Measurements from ENCODE around the gene KLF7.
"Not testable (repeated sequence)": the region's sequence is repeated elsewhere in the genome, so short reads cannot be mapped to it uniquely, and the experiment has no call there.

The KLF7 gene

DNA sequence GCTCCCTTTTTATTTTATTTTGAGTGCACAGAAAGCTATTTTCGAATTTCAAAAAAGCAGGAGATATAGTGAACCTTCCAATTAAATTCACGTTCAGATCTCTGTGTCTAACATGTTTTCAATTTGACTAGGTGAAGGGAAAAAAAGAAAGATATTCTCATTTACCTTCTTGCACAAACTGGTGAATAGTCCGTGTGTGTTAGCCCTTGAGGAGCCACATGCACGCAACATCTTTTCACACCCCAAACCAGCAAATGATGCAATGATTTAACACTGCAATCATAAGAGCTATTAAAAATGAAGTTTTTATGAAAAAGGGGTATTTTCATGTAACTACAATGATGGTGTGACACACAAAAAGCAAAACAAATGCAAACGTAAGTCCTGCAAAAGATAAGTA is 116.6 kb downstream of the KLF7 start:
- DNase-seq: no peak

DNA sequence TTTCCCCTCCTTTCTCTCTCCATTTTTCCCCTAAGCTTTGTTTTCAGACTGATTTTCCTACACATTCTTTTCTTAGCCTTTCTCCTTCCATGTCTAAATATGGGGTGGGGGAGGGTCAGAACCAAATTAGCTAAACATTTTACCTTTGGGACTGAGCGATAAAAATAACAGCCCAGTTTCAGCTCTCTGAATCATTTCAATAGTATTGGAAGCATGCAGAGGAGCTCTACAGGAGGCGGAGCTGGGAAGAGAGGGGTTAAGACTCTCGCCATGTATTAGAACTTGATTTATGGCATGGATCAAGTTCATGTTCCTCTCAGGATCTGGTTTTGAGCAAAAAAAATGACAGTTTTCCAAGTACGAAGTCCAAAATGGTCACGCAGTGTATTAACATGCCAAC is 117.3 kb downstream of the KLF7 start:
- no peak for DNase-seq

DNA sequence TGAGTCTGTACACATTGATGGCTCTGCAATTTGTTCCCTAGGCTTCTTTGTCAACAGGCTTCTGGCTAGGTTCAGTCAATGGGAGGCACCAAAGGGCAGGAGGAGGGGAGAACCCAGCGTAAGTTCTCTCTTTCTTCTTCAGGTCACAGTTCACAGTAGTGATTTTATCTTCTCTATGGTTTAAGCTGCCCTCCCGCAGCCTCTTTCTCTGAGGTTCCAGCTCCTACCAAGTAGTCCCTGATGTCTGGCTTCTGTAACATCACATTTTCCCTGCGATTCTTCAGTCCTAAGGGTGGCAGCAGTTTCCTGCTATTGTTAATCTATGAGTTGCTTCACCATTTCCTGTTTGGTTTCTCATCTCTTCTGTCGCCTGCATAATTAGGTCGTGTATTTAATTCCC is 119.0 kb downstream of the KLF7 start:
- DNase-seq: peak; percentile 15

- DNase-seq: no peak
Observed at GRCh38 chr2:207045531-207045930, 120.2 kb downstream of the KLF7 start.

GRCh38 chr2:207044379-207045362 is 121.1 kb downstream of the KLF7 start:
- DNase-seq: no peak

DNA sequence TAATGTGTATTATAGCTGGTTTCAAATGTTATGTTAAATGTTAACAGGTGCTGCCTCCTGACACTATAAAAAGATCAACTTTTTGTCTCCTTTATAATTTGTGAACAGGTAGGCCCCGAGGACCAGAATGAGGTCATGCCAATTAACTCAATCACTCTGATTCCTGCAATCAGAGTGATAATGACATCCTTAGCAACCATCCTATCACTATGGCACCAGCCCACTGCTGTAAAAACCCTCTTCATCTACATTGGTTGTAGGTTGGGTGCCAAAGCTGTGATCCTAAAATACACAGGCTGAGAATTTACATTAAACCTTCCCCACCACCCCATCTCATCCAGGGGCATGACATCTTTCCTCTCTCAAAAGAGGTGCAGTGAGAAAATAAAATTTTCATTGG is 122.9 kb downstream of the KLF7 start:
- no peak for DNase-seq

GRCh38 chr2:207041786-207042554 is 123.8 kb downstream of the KLF7 start:
- no peak for DNase-seq

DNA sequence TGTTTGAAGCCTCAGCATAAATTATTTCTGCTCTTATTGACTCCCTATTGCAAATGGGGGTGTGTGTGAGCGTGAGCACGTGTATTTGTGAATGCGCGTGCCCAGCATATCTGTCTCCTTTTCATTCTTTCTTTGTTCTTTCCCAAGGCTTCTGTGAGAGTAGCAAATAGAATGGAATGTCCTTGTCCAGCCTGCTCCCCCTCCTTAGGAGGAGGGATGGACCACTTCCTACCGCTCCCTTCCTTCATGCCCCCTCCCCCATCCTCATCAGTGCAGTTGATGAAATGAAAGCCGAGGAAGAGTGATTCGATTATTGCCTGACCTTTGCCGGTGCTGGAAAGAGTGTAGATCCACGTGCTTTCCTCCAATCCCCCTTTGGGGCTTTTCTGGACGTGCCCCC is 124.5 kb downstream of the KLF7 start:
- DNase-seq: no peak

- DNase-seq: no peak
Observed at GRCh38 chr2:207040696-207041095, 125.1 kb downstream of the KLF7 start.

DNA sequence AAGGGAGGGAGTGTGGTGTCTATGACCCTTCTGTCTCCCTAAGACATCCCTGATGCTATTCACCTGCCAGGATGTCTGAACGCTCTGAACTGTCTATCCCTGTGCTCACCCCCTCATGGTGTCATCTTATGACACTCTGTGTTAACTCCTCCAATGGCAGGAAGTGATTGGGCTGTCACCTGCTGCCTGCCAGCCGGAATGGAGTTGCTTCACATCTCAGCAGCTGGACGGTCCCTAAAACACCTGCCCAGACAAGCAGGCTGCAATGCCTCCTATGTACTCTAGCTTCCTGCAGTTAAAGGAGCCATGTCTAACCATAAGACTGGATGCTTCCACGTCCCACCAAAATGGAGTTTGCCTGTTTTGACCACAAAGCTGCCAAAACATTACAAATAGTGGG is 126.5 kb downstream of the KLF7 start:
- DNase-seq: no peak

- DNase-seq: no peak
Observed at GRCh38 chr2:207038299-207038698, 127.4 kb downstream of the KLF7 start.

GRCh38 chr2:207037896-207038295 is 127.9 kb downstream of the KLF7 start:
- DNase-seq: no peak

GRCh38 chr2:207037023-207037422 is 128.7 kb downstream of the KLF7 start:
- DNase-seq: not testable (repeated sequence)

DNA sequence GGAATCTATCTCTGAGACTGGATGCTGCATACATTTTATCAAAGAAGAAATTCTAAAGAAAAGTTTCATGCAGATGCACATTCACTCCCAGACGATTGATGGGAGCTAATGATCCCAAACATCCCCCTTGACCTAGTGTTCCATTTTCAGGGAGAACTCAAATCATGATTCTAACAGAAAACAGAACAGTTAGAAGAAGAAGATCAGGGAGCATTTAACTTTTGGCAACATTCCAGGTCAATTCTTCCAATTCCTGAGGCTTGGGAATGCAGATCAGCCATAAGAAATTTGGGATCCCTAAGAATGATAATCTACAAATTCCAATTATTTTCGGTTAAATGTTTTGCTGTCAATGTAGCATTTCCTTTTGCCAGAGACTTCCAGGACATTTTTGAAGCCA is 129.9 kb downstream of the KLF7 start:
- DNase-seq: no peak

GRCh38 chr2:207032490-207032889 is 133.3 kb downstream of the KLF7 start:
- DNase-seq: no peak
